ENCODE results near the gene GUCY1B1. TPM values are rescaled to one million over a fixed set of nuclear protein-coding genes. Genes with fewer than 3 reads are reported as not detected.
"Not testable (repeated sequence)": the region's sequence is repeated elsewhere in the genome, so short reads cannot be mapped to it uniquely, and the experiment has no call there.

Gene GUCY1B1
- total and polyA plus RNA-seq, 12 donors, result 10.7 to 29.9 (median 17.1) TPM

GRCh38 chr4:155794589-155795236, 35.9 kb downstream of the GUCY1B1 start:
- H3K27ac ChIP-seq, result no peak overlapping the region
- no peak overlapping the region for H3K4me3 ChIP-seq
- H3K36me3 ChIP-seq, result peaks cover 0 to 99% (median 20%) of the 10 kb centered on the region in 9 donors
- WGBS, 2 donors, result 86 to 92% methylated on average over 1 of the region's 1 CpG
- no peak for TF ChIP-seq CTCF (IDR thresholded peaks at IDR 0.05)
- DNase-seq, result no peak
- no peaks in the 10 kb centered on the region for H3K9me3 ChIP-seq
- peaks cover 0 to 4% (median 0%) of the 10 kb centered on the region in 9 donors for H3K4me1 ChIP-seq
- H3K27me3 ChIP-seq, result no peaks in the 10 kb centered on the region
- intact Hi-C loops (cut with DNase I), result no loop called here
- no peak for ATAC-seq

GRCh38 chr4:155795991-155796390, 37.2 kb downstream of the GUCY1B1 start:
- intact Hi-C loops (cut with DNase I), result no loop called here
- peak in 7 of 9 donors; percentile 8 to 34 (median 30) for TF ChIP-seq CTCF (IDR thresholded peaks at IDR 0.05)
- Histone ChIP-seq H3K27ac (no peak overlapping the region), H3K4me1 (no peaks in the 10 kb centered on the region), H3K4me3 (no peak overlapping the region), H3K9me3 (no peaks in the 10 kb centered on the region), H3K27me3 (no peaks in the 10 kb centered on the region), H3K36me3 (peaks cover 0 to 99% (median 22%) of the 10 kb centered on the region in 9 donors)
- ATAC-seq (peak in 1 of 8 donors; percentile 55), DNase-seq (no peak)
- WGBS, 2 donors, result 66 to 75% methylated on average over 3 of the region's 3 CpGs

GRCh38 chr4:155797581-155797980, 38.8 kb downstream of the GUCY1B1 start:
- intact Hi-C loops (cut with DNase I); H3K4me1 ChIP-seq; H3K9me3 ChIP-seq; DNase-seq; H3K27ac ChIP-seq; H3K4me3 ChIP-seq; ATAC-seq; H3K27me3 ChIP-seq: not testable (repeated sequence)
- WGBS, 2 donors, result 96 to 97% methylated on average over 4 of the region's 4 CpGs
- H3K36me3 ChIP-seq, result peaks cover 0 to 100% (median 24%) of the 10 kb centered on the region in 9 donors

GRCh38 chr4:155799116-155799793, 40.4 kb downstream of the GUCY1B1 start:
- H3K4me3 ChIP-seq, result no peak overlapping the region
- H3K27ac ChIP-seq, result no peak overlapping the region
- peaks cover 0 to 100% (median 33%) of the 10 kb centered on the region in 9 donors for H3K36me3 ChIP-seq
- no peak for TF ChIP-seq CTCF (IDR thresholded peaks at IDR 0.05)
- no peaks in the 10 kb centered on the region for H3K4me1 ChIP-seq
- H3K9me3 ChIP-seq, result no peaks in the 10 kb centered on the region
- no peaks in the 10 kb centered on the region for H3K27me3 ChIP-seq
- DNase-seq (no peak), ATAC-seq (no peak)
- intact Hi-C loops (cut with DNase I), result no loop called here
- WGBS, 2 donors, result 79 to 85% methylated on average over 5 of the region's 5 CpGs

- no peak overlapping the region for H3K27ac ChIP-seq
- WGBS, 2 donors, result 85% methylated on average over 8 of the region's 8 CpGs
- DNase-seq, result no peak
- ATAC-seq, result no peak
- intact Hi-C loops (cut with DNase I), result no loop called here
- TF ChIP-seq CTCF (IDR thresholded peaks at IDR 0.05), result no peak
- H3K36me3 ChIP-seq, result peaks cover 0 to 100% (median 37%) of the 10 kb centered on the region in 9 donors
- H3K4me3 ChIP-seq, result no peak overlapping the region
- H3K9me3 ChIP-seq, result no peaks in the 10 kb centered on the region
- H3K4me1 ChIP-seq, result no peaks in the 10 kb centered on the region
- no peaks in the 10 kb centered on the region for H3K27me3 ChIP-seq
Observed at GRCh38 chr4:155799794-155800123, 40.9 kb downstream of the GUCY1B1 start.
